HUDEP-2 (cell line): Measurements from ENCODE around the gene MCOLN2.
"Not testable (repeated sequence)": the region's sequence is repeated elsewhere in the genome, so short reads cannot be mapped to it uniquely, and the experiment has no call there.

ENCODE experiments used
- DNase-seq, 76 experiments: peaks; one replicate each; lab custom pipeline; 2025; ENCODE audit not compliant: unreplicated experiment in 76 of 76; lab: John Stamatoyannopoulos, UW

The MCOLN2 gene

GRCh38 chr1:84907095-84907827, 89.7 kb downstream of the MCOLN2 start:
- DNase-seq: no peak

GRCh38 chr1:84902727-84903126, 94.2 kb downstream of the MCOLN2 start:
- not testable (repeated sequence) for DNase-seq

- no peak for DNase-seq
Observed at GRCh38 chr1:84899969-84900368, 96.9 kb downstream of the MCOLN2 start.

GRCh38 chr1:84896279-84896678, 100.6 kb downstream of the MCOLN2 start:
- no peak for DNase-seq

- no peak for DNase-seq
Observed at GRCh38 chr1:84892705-84893618, 104.0 kb downstream of the MCOLN2 start, which contains the start of gene LPAR3. TSS of gene LPAR3 (minus strand) at chr1:84893206. CDS start at chr1:84866120, 27,086 bp downstream.

- no peak for DNase-seq
Observed at GRCh38 chr1:84890566-84890965, 106.3 kb downstream of the MCOLN2 start.

- no peak for DNase-seq
Observed at GRCh38 chr1:84889437-84889836, 107.5 kb downstream of the MCOLN2 start.

- DNase-seq: no peak
Observed at GRCh38 chr1:84888753-84889152, 108.2 kb downstream of the MCOLN2 start.

GRCh38 chr1:84887261-84887934, 109.5 kb downstream of the MCOLN2 start:
- DNase-seq: no peak

- no peak for DNase-seq
Observed at GRCh38 chr1:84885469-84885868, 111.4 kb downstream of the MCOLN2 start.

GRCh38 chr1:84884671-84885389, 112.1 kb downstream of the MCOLN2 start:
- no peak for DNase-seq

GRCh38 chr1:84883286-84883685, 113.6 kb downstream of the MCOLN2 start:
- DNase-seq: no peak

GRCh38 chr1:84877592-84877991, 119.3 kb downstream of the MCOLN2 start:
- DNase-seq: no peak

GRCh38 chr1:84876353-84876752, 120.6 kb downstream of the MCOLN2 start:
- DNase-seq: no peak
